Measurements from ENCODE around the gene CARD10. TPM values are rescaled to one million over a fixed set of nuclear protein-coding genes. Genes with fewer than 3 reads are reported as not detected.

CARD10 gene
- total and polyA plus RNA-seq, 2 of the 13 experiments (the other 11 are each of a cell fraction or from before 2014, with no cell fraction given), result 35.2 to 55.8 TPM

- TF ChIP-seq MLXIP (CRISPR knock-in tag; IDR thresholded peaks at IDR 0.05; ENCODE audit: borderline replicate concordance) (peak; percentile 98), ZNF512 (CRISPR knock-in tag; IDR thresholded peaks at IDR 0.05) (no peak), EZH2 (conservative IDR thresholded peaks at IDR 0.05; ENCODE audit: low read depth, low read length) (no peak), MTF1 (CRISPR knock-in tag; IDR thresholded peaks at IDR 0.05) (no peak), ZNF180 (CRISPR knock-in tag; IDR thresholded peaks at IDR 0.05; ENCODE audit: borderline replicate concordance, low read depth) (no peak), FOXP1 (IDR thresholded peaks at IDR 0.05) (peak; percentile 62), FOXP1 (CRISPR knock-in tag; IDR thresholded peaks at IDR 0.05) (peak; percentile 93), ISX (CRISPR knock-in tag; conservative IDR thresholded peaks at IDR 0.05) (no peak; the same call in 1 of the 2 replicates), ZNF230 (CRISPR knock-in tag; IDR thresholded peaks at IDR 0.05) (peak; percentile 96), ZNF121 (CRISPR knock-in tag; IDR thresholded peaks at IDR 0.05) (peak; percentile 52; the same call in 1 of the 2 replicates), HNF4G (IDR thresholded peaks at IDR 0.05; ENCODE audit: borderline replicate concordance, low read depth, low read length) (peak; percentile 98), HNF4G (CRISPR knock-in tag; IDR thresholded peaks at IDR 0.05; ENCODE audit: borderline replicate concordance, low read depth) (peak; percentile 99), MATR3 (CRISPR knock-in tag; IDR thresholded peaks at IDR 0.05) (no peak), ASH2L (IDR thresholded peaks at IDR 0.05; ENCODE audit: insufficient read length, low read depth, low read length) (peak; percentile 84), GATA4 (IDR thresholded peaks at IDR 0.05; ENCODE audit: borderline replicate concordance, low read depth) (peak; percentile 89), ZNF264 (CRISPR knock-in tag; IDR thresholded peaks at IDR 0.05) (peak; percentile 97), CENPBD1 (CRISPR knock-in tag; IDR thresholded peaks at IDR 0.05; ENCODE audit: borderline replicate concordance, low read depth) (peak; percentile 83; the same call in 1 of the 2 replicates), CBX5 (CRISPR knock-in tag; IDR thresholded peaks at IDR 0.05; ENCODE audit: borderline replicate concordance) (peak; percentile 98), ARID3A (IDR thresholded peaks at IDR 0.05; ENCODE audit: low read depth, low read length) (peak; percentile 56; the same call in 1 of the 2 replicates), ZBTB25 (CRISPR knock-in tag; IDR thresholded peaks at IDR 0.05) (peak; percentile 84), U2AF1 (optimal IDR thresholded peaks at IDR 0.05; ENCODE audit: low read depth, low read length) (no peak), MYNN (CRISPR knock-in tag; IDR thresholded peaks at IDR 0.05; ENCODE audit: low read depth) (0 out of 2 replicates have a peak, but pooled peaks have one; percentile 54), HHEX (CRISPR knock-in tag; IDR thresholded peaks at IDR 0.05) (peak; percentile 87)
These were observed 17.4 kb downstream of the CARD10 start (continued) for GRCh38 chr22:37501610-37502341.

Measured in HepG2 (cell line).